ENCODE data around the gene PDLIM5.
"Not testable (repeated sequence)": the region's sequence is repeated elsewhere in the genome, so short reads cannot be mapped to it uniquely, and the experiment has no call there.

The PDLIM5 gene

GRCh38 chr4:94451695-94452475, at the start of gene PDLIM5:
Gene PDLIM5, plus strand, starts transcription at chr4:94451942. Its CDS starts 3,347 bp downstream, at chr4:94455289.
- peak; percentile 58 to 85 for DNase-seq (ENCODE audit: extremely low read depth in 1 of 2, low read depth in 1 of 2)

- DNase-seq (ENCODE audit: extremely low read depth in 1 of 2, low read depth in 1 of 2) = not testable (repeated sequence)
Observed at GRCh38 chr4:94402439-94402838, 49.3 kb upstream of the PDLIM5 start.

- DNase-seq (ENCODE audit: extremely low read depth in 1 of 2, low read depth in 1 of 2) = no peak
Observed at GRCh38 chr4:94403751-94404150, 48.0 kb upstream of the PDLIM5 start.

GRCh38 chr4:94406668-94407437, 44.9 kb upstream of the PDLIM5 start:
- DNase-seq (ENCODE audit: extremely low read depth in 1 of 2, low read depth in 1 of 2) = peak; percentile 15 to 35

GRCh38 chr4:94407846-94408245, 43.9 kb upstream of the PDLIM5 start:
- DNase-seq (ENCODE audit: extremely low read depth in 1 of 2, low read depth in 1 of 2) = no peak

- DNase-seq (ENCODE audit: extremely low read depth in 1 of 2, low read depth in 1 of 2) = no peak
Observed at GRCh38 chr4:94408549-94409374, 43.0 kb upstream of the PDLIM5 start.

GRCh38 chr4:94409375-94409679, 42.4 kb upstream of the PDLIM5 start:
- no peak for DNase-seq (ENCODE audit: extremely low read depth in 1 of 2, low read depth in 1 of 2)

- no peak for DNase-seq (ENCODE audit: extremely low read depth in 1 of 2, low read depth in 1 of 2)
Observed at GRCh38 chr4:94409962-94410361, 41.8 kb upstream of the PDLIM5 start.

- no peak for DNase-seq (ENCODE audit: extremely low read depth in 1 of 2, low read depth in 1 of 2)
Observed at GRCh38 chr4:94410678-94411206, 41.0 kb upstream of the PDLIM5 start.

GRCh38 chr4:94411296-94411695, 40.4 kb upstream of the PDLIM5 start:
- no peak for DNase-seq (ENCODE audit: extremely low read depth in 1 of 2, low read depth in 1 of 2)

- DNase-seq (ENCODE audit: extremely low read depth in 1 of 2, low read depth in 1 of 2) = no peak
Observed at GRCh38 chr4:94412019-94412657, 39.6 kb upstream of the PDLIM5 start.

- no peak for DNase-seq (ENCODE audit: extremely low read depth in 1 of 2, low read depth in 1 of 2)
Observed at GRCh38 chr4:94412658-94413038, 39.1 kb upstream of the PDLIM5 start.

GRCh38 chr4:94413085-94413840, 38.5 kb upstream of the PDLIM5 start:
- DNase-seq (ENCODE audit: extremely low read depth in 1 of 2, low read depth in 1 of 2) = no peak

- no peak for DNase-seq (ENCODE audit: extremely low read depth in 1 of 2, low read depth in 1 of 2)
Observed at GRCh38 chr4:94414907-94415306, 36.8 kb upstream of the PDLIM5 start.

- no peak for DNase-seq (ENCODE audit: extremely low read depth in 1 of 2, low read depth in 1 of 2)
Observed at GRCh38 chr4:94415448-94415847, 36.3 kb upstream of the PDLIM5 start.

- DNase-seq (ENCODE audit: extremely low read depth in 1 of 2, low read depth in 1 of 2) = no peak
Observed at GRCh38 chr4:94416335-94416734, 35.4 kb upstream of the PDLIM5 start.

- no peak for DNase-seq (ENCODE audit: extremely low read depth in 1 of 2, low read depth in 1 of 2)
Observed at GRCh38 chr4:94416981-94417380, 34.8 kb upstream of the PDLIM5 start.

GRCh38 chr4:94419549-94419948, 32.2 kb upstream of the PDLIM5 start:
- no peak for DNase-seq (ENCODE audit: extremely low read depth in 1 of 2, low read depth in 1 of 2)

GRCh38 chr4:94419956-94420355, 31.8 kb upstream of the PDLIM5 start:
- DNase-seq (ENCODE audit: extremely low read depth in 1 of 2, low read depth in 1 of 2) = no peak

- no peak for DNase-seq (ENCODE audit: extremely low read depth in 1 of 2, low read depth in 1 of 2)
Observed at GRCh38 chr4:94420356-94420755, 31.4 kb upstream of the PDLIM5 start.
